Kidney (tissue), 14 donors: ENCODE measurements around the gene KDELR3. TPM values are rescaled to one million over a fixed set of nuclear protein-coding genes. Genes with fewer than 3 reads are reported as not detected.

Source experiments
- DNase-seq, 5 donors: peaks; one replicate each; pipeline ENCODE4 v3.0.0-alpha.2; 2013 to 2020
- FAIRE-seq: peaks from 2 replicates; lab custom pipeline; 2012; peaks lifted over from hg19 to GRCh38; lab: Jason Lieb, UNC
- H3K27ac ChIP-seq, 2 donors: one replicate each; pipeline ENCODE4 v1.7.0; 2013; ENCODE audit warnings: low read depth in 2 of 2, low read length in 2 of 2, inconsistent platforms in 1 of 2
- H3K27me3 ChIP-seq: one replicate; pipeline ENCODE4 v1.7.1; 2013; ENCODE audit warnings: low read length, inconsistent platforms; ENCODE audit not compliant: control insufficient read depth, insufficient read depth
- H3K36me3 ChIP-seq, 3 donors: one replicate each; pipeline versions ENCODE4 v1.7.0 to v1.7.1; 2013; ENCODE audit warnings: low read length in 3 of 3, control low read depth in 1 of 3, inconsistent platforms in 1 of 3; ENCODE audit not compliant: insufficient read depth in 3 of 3, control insufficient read depth in 2 of 3
- H3K4me1 ChIP-seq, 3 donors: one replicate each; pipeline versions ENCODE4 v1.7.0 to v1.7.1; 2013; ENCODE audit warnings: low read length in 3 of 3, inconsistent platforms in 1 of 3, low read depth in 1 of 3; ENCODE audit not compliant: control insufficient read depth in 2 of 3, insufficient read depth in 2 of 3
- H3K4me3 ChIP-seq, 3 donors: one replicate each; pipeline versions ENCODE4 v1.7.0 to v1.8.1; 2013; ENCODE audit warnings: low read length in 3 of 3, control low read depth in 1 of 3, inconsistent platforms in 1 of 3
- H3K9ac ChIP-seq, 3 donors: one replicate each; pipeline versions ENCODE4 v1.7.0 to v1.7.1; 2013; ENCODE audit warnings: low read length in 3 of 3, control low read depth in 1 of 3, inconsistent platforms in 1 of 3
- H3K9me3 ChIP-seq, 3 donors: one replicate each; pipeline versions ENCODE4 v1.7.0 to v1.7.1; 2013; ENCODE audit warnings: low read length in 3 of 3, control low read depth in 1 of 3, inconsistent platforms in 1 of 3; ENCODE audit not compliant: control insufficient read depth in 2 of 3, insufficient read depth in 1 of 3
- CTCF ChIP-seq: IDR thresholded peaks from 3 replicates; pipeline ENCODE4 v1.5.1; 2012; ENCODE audit warnings: mild to moderate bottlenecking, moderate library complexity, borderline replicate concordance; ENCODE audit not compliant: insufficient read depth; ENCODE audit errors: extremely low read depth
- intact Hi-C: fragments of 100-400 bp; cut with DNase I; formaldehyde crosslinking; loops from one replicate; pipeline ENCODE4 v1.11.1; 2022
- polyA plus RNA-seq: library from polyadenylated mRNA; stranded (reverse); fragments of 350-450 nt; fragmentation: Illumina TruSeq; extraction: RNeasy Lipid Tissue Mini Kit (QIAGEN cat#74804); gene quantifications from one replicate; pipeline ENCODE4 v1.2.3, GENCODE V29; 2014; ENCODE audit warnings: low read depth, low replicate concordance; ENCODE audit not compliant: insufficient read depth
- total RNA-seq: library from RNA; stranded (reverse); fragmentation: NEBNext Ultra II Directional; extraction: Animal tissue kit (Norgen Biotek cat#: 25700); gene quantifications from one replicate; pipeline ENCODE4 v1.2.1, GENCODE V29; 2021
- donor health status: control.
- donor health status: control.
- donor health status: control.
- donor health status: control.
- donor health status: control.
- donor health status: DM: yes; HTN: yes; CAD: no.
- donor health status: Normal renal cell carcinoma (clear cell type).

The KDELR3 gene
- total and polyA plus RNA-seq, 2 donors from 2014 or later, result 11.4 to 16.7 TPM

GRCh38 chr22:38431266-38432010 is 36.5 kb upstream of the KDELR3 start:
- no peaks in the 10 kb centered on the region for H3K36me3 ChIP-seq
- no peak for TF ChIP-seq CTCF
- intact Hi-C loops, result no loop called here
- no peaks in the 10 kb centered on the region for H3K9me3 ChIP-seq
- no peak overlapping the region for H3K4me3 ChIP-seq
- no peak for FAIRE-seq
- no peaks in the 10 kb centered on the region for H3K4me1 ChIP-seq
- no peak for DNase-seq
- no peak overlapping the region for H3K27ac ChIP-seq
- no peaks in the 10 kb centered on the region for H3K27me3 ChIP-seq
- no peak overlapping the region for H3K9ac ChIP-seq

GRCh38 chr22:38432264-38432663 is 35.6 kb upstream of the KDELR3 start:
- Histone ChIP-seq H3K9ac (no peak overlapping the region), H3K36me3 (no peaks in the 10 kb centered on the region), H3K4me1 (no peaks in the 10 kb centered on the region), H3K27ac (no peak overlapping the region), H3K9me3 (no peaks in the 10 kb centered on the region), H3K27me3 (no peaks in the 10 kb centered on the region), H3K4me3 (no peak overlapping the region)
- no peak for TF ChIP-seq CTCF
- intact Hi-C loops, result no loop called here
- DNase-seq, result peak in 1 of 5 donors; percentile 26
- no peak for FAIRE-seq

- H3K27me3 ChIP-seq, result no peaks in the 10 kb centered on the region
- no peak overlapping the region for H3K4me3 ChIP-seq
- no peaks in the 10 kb centered on the region for H3K36me3 ChIP-seq
- H3K27ac ChIP-seq, result no peak overlapping the region
- H3K9me3 ChIP-seq, result no peaks in the 10 kb centered on the region
- no peak for FAIRE-seq
- intact Hi-C loops, result no loop called here
- no peak for TF ChIP-seq CTCF
- no peak for DNase-seq
- no peaks in the 10 kb centered on the region for H3K4me1 ChIP-seq
- H3K9ac ChIP-seq, result no peak overlapping the region
Measured at GRCh38 chr22:38433871-38434270, 34.0 kb upstream of the KDELR3 start.
